ENCODE data around the gene CXorf58. TPM values are rescaled to one million over a fixed set of nuclear protein-coding genes. Genes with fewer than 3 reads are reported as not detected.
"Not testable (repeated sequence)": the region's sequence is repeated elsewhere in the genome, so short reads cannot be mapped to it uniquely, and the experiment has no call there.

The CXorf58 gene
- total and polyA plus RNA-seq, 8 donors: 0.13 to 0.52 (median 0.25) TPM; not detected in 3

DNA sequence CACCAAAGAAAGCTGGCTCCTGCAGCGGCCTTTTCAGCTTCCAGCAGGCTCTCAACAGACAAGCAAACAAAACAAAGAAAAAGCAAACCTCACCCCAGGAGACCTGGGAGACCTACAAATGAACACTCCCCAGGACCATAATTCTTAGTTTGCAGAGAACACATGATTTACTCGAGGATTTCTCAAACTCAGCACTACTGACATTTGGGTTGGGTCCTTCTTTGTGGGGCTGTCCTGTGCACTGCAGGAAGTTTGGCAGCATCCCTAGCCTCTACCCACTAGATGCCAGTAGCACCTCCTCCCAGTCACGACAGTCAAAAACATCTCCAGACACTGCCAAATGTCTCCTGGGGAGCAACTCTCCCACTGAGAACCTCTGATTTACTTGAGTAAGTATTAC, 22.0 kb upstream of the CXorf58 start:
- Histone ChIP-seq H3K27ac (no peak overlapping the region), H3K27me3 (no peaks in the 10 kb centered on the region), H3K4me1 (peaks cover 0 to 16% of the 10 kb centered on the region in 2 donors), H3K9me3 (no peaks in the 10 kb centered on the region), H3K36me3 (no peaks in the 10 kb centered on the region), H3K4me3 (no peak overlapping the region)
- DNase-seq (no peak), ATAC-seq (no peak)
- TF ChIP-seq, protein P1, sequence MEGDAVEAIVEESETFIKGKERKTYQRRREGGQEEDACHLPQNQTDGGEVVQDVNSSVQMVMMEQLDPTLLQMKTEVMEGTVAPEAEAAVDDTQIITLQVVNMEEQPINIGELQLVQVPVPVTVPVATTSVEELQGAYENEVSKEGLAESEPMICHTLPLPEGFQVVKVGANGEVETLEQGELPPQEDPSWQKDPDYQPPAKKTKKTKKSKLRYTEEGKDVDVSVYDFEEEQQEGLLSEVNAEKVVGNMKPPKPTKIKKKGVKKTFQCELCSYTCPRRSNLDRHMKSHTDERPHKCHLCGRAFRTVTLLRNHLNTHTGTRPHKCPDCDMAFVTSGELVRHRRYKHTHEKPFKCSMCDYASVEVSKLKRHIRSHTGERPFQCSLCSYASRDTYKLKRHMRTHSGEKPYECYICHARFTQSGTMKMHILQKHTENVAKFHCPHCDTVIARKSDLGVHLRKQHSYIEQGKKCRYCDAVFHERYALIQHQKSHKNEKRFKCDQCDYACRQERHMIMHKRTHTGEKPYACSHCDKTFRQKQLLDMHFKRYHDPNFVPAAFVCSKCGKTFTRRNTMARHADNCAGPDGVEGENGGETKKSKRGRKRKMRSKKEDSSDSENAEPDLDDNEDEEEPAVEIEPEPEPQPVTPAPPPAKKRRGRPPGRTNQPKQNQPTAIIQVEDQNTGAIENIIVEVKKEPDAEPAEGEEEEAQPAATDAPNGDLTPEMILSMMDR (IDR thresholded peaks at IDR 0.05): no peak
- intact Hi-C loops (cut with DNase I): no loop called here

DNA sequence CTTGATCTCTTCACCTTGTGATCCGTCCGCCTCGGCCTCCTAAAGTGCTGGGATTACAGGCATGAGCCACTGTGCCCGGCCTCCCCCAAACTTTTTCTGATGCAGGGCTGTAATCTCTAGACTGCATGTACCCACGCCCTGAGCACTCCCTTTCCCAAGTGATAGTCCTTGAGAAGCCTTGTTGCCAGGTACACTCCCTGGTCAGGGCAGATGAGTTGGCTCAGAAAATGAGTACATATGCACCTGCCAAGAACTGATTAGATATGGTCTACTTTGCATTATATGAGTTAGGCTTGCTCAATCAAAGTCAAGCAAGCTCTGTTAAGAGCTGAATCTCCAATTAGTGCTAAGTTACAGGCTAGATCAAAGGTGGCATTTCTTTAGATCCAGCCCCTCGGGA, 20.4 kb upstream of the CXorf58 start:
- H3K4me1 ChIP-seq: peaks cover 0 to 16% of the 10 kb centered on the region in 2 donors
- H3K4me3 ChIP-seq: no peak overlapping the region
- H3K27me3 ChIP-seq: no peaks in the 10 kb centered on the region
- H3K9me3 ChIP-seq: no peaks in the 10 kb centered on the region
- TF ChIP-seq, protein P1 (IDR thresholded peaks at IDR 0.05): no peak
- intact Hi-C loops (cut with DNase I): no loop called here
- DNase-seq (no peak), ATAC-seq (peak; percentile 14)
- no peak overlapping the region for H3K27ac ChIP-seq
- H3K36me3 ChIP-seq: no peaks in the 10 kb centered on the region

DNA sequence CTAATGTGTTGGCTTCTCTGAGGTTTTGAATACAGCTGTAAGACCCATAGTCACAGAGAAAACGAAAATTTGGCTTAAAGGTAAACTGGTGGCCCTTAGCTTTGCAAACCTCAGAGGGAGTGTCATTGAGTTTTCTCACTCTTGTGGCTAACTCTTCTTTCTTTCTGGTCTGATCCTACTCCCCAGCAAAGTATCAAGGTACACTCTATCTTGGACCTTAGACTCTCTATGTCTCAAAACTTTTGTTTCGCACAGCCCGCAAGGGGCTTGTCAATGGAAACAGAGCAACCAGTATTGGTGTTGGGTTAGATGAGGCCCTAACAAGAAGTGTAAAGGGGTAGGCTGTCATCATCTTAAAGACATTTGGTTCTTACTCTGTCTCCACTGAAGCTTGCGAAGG, 19.9 kb upstream of the CXorf58 start:
- Histone ChIP-seq H3K4me3 (no peak overlapping the region), H3K9me3 (no peaks in the 10 kb centered on the region), H3K27me3 (no peaks in the 10 kb centered on the region), H3K4me1 (peaks cover 0 to 16% of the 10 kb centered on the region in 2 donors), H3K36me3 (no peaks in the 10 kb centered on the region), H3K27ac (no peak overlapping the region)
- TF ChIP-seq, protein P1 (IDR thresholded peaks at IDR 0.05): no peak
- intact Hi-C loops (cut with DNase I): no loop called here
- DNase-seq (no peak), ATAC-seq (no peak)

DNA sequence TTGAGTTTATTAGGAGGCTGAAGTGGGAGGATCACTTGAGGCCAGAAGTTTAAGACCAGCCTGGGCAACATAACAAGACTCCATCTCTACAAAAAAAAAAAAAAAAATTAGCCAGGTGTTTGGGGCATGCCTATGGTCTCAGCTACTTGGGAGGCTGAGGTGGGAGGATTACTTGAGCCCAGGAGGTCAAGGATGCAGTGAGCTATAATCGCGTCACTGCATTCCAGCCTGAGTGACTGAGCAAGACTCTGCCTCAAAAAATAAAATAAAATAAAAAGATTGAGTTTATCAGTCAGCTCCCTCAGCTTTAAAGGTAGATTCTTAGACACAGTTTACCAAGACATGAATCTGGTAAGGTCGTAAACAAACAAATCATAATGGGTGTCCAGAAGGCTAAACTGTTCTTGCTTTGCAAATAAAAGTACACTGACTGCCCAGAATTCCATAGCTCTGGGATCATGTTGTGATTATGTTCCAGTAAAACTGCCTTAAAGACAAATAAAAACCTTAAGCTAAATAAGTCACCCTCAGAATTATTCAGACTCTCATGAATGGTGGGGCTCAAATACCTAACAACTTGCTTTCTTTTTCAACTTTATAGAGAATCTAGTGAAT, 18.8 kb upstream of the CXorf58 start:
- Histone ChIP-seq H3K27ac (no peak overlapping the region), H3K4me1 (peaks cover 0 to 15% of the 10 kb centered on the region in 2 donors), H3K4me3 (no peak overlapping the region), H3K27me3 (no peaks in the 10 kb centered on the region), H3K9me3 (no peaks in the 10 kb centered on the region), H3K36me3 (no peaks in the 10 kb centered on the region)
- ATAC-seq (no peak), DNase-seq (no peak)
- intact Hi-C loops (cut with DNase I): no loop called here
- TF ChIP-seq, protein P1 (IDR thresholded peaks at IDR 0.05): no peak

DNA sequence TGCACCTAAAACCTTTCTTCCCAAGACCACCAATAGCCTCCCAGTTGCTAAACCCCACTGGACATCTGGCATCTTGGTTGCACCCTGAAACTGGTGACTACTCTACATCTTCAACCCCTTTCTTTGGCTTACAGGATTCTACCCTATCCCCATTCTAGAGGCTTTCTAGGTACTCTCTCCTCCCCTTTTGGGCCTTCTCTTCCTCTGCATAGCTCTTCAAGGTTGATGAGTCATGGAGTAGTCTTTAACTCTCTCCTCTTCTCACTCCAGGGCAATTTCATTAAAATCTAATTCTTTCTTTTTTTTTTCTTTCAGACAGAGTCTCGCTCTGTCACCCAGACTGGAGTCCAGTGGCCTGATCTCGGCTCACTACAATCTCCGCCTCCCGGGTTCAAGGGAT, 16.9 kb upstream of the CXorf58 start:
- intact Hi-C loops (cut with DNase I): no loop called here
- H3K4me3 ChIP-seq: no peak overlapping the region
- no peaks in the 10 kb centered on the region for H3K4me1 ChIP-seq
- no peaks in the 10 kb centered on the region for H3K36me3 ChIP-seq
- H3K9me3 ChIP-seq: no peaks in the 10 kb centered on the region
- no peaks in the 10 kb centered on the region for H3K27me3 ChIP-seq
- TF ChIP-seq, protein P1 (IDR thresholded peaks at IDR 0.05): no peak
- no peak overlapping the region for H3K27ac ChIP-seq
- ATAC-seq (peak; percentile 48), DNase-seq (no peak)

DNA sequence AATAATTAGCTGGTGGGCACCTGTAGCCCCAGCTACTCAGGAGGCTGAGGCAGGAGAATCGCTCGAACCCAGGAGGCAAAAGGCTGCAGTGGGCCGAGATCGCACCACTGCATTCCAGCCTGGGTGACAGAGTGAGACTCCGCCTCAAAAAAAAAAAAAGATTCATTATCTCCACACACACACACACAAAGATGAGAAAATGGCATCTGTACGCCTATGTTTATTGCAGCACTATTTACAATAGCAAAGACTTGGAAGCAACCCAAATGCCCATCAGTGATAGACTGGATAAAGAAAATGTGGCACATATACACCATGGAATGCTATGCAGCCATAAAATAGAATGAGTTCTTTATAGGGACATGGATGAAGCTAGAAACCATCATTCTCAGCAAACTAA, 12.8 kb upstream of the CXorf58 start:
- H3K4me1 ChIP-seq; H3K27me3 ChIP-seq; H3K9me3 ChIP-seq; intact Hi-C loops (cut with DNase I); DNase-seq; H3K36me3 ChIP-seq; H3K4me3 ChIP-seq; H3K27ac ChIP-seq; ATAC-seq: not testable (repeated sequence)

DNA sequence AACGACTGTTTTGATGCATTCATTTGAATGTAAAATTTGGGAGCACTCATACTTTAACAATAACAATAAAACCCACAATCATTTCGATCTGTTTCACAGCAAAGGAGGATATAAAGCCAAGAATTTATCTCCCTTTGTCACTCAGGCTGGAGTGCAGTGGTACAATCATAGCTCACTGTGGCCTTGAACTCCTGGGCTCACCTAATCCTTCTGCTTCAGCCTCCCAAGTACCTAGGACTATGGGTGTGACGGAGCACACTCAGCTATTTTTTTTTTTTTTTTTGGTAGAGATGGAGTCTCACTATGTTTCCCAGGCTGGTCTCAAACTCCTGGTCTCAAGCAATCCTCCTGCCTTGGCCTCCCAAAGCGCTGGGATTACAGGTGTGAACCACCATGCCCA, 11.3 kb upstream of the CXorf58 start:
- ATAC-seq; H3K27me3 ChIP-seq; DNase-seq; H3K27ac ChIP-seq; intact Hi-C loops (cut with DNase I); H3K4me3 ChIP-seq; H3K9me3 ChIP-seq; H3K36me3 ChIP-seq: not testable (repeated sequence)
- peaks cover 0 to 19% of the 10 kb centered on the region in 2 donors for H3K4me1 ChIP-seq

Data from left lung (tissue), 10 donors.